ENCODE results near the gene CHD3. TPM values are rescaled to one million over a fixed set of nuclear protein-coding genes. Genes with fewer than 3 reads are reported as not detected.
A peak's percentile ranks its signal among the peaks of the same experiment; 100 is the strongest.

Gene CHD3
- total and polyA plus RNA-seq, 2 of the 13 experiments (the other 11 are each of a cell fraction or from before 2014, with no cell fraction given), result 2.7 to 3.7 TPM

GRCh38 chr17:7857713-7858521 is 30.7 kb upstream of the CHD3 start, which contains the start of gene CYB5D1 (continued):
- TF ChIP-seq, protein P1, sequence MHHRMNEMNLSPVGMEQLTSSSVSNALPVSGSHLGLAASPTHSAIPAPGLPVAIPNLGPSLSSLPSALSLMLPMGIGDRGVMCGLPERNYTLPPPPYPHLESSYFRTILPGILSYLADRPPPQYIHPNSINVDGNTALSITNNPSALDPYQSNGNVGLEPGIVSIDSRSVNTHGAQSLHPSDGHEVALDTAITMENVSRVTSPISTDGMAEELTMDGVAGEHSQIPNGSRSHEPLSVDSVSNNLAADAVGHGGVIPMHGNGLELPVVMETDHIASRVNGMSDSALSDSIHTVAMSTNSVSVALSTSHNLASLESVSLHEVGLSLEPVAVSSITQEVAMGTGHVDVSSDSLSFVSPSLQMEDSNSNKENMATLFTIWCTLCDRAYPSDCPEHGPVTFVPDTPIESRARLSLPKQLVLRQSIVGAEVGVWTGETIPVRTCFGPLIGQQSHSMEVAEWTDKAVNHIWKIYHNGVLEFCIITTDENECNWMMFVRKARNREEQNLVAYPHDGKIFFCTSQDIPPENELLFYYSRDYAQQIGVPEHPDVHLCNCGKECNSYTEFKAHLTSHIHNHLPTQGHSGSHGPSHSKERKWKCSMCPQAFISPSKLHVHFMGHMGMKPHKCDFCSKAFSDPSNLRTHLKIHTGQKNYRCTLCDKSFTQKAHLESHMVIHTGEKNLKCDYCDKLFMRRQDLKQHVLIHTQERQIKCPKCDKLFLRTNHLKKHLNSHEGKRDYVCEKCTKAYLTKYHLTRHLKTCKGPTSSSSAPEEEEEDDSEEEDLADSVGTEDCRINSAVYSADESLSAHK (CRISPR knock-in tag; IDR thresholded peaks at IDR 0.05; ENCODE audit: borderline replicate concordance), result no peak
- TF ChIP-seq CREBL2 (CRISPR knock-in tag; IDR thresholded peaks at IDR 0.05; ENCODE audit: borderline replicate concordance) (no peak), GABPB1 (CRISPR knock-in tag; IDR thresholded peaks at IDR 0.05) (no peak; the same call in 1 of the 2 replicates), ZBTB46 (CRISPR knock-in tag; IDR thresholded peaks at IDR 0.05; ENCODE audit: borderline replicate concordance) (no peak), MAF1 (CRISPR knock-in tag; IDR thresholded peaks at IDR 0.05; ENCODE audit: borderline replicate concordance) (no peak), NCOR1 (IDR thresholded peaks at IDR 0.05; ENCODE audit: borderline replicate concordance, low read length) (peak; percentile 28; the same call in 1 of the 2 replicates), NR2F2 (IDR thresholded peaks at IDR 0.05; ENCODE audit: borderline replicate concordance, low read depth) (peak; percentile 27; the same call in 1 of the 2 replicates), SRY (CRISPR knock-in tag; IDR thresholded peaks at IDR 0.05) (0 out of 2 replicates have a peak, but pooled peaks have one; percentile 62), BRCA1 (CRISPR knock-in tag; IDR thresholded peaks at IDR 0.05) (no peak), GATAD2A (CRISPR knock-in tag; IDR thresholded peaks at IDR 0.05) (peak; percentile 39), ARNT (IDR thresholded peaks at IDR 0.05) (no peak), ZBTB42 (CRISPR knock-in tag; IDR thresholded peaks at IDR 0.05) (no peak), ZBTB49 (CRISPR knock-in tag; IDR thresholded peaks at IDR 0.05; ENCODE audit: borderline replicate concordance) (no peak), ZBTB37 (CRISPR knock-in tag; IDR thresholded peaks at IDR 0.05) (no peak), ARNT2 (CRISPR knock-in tag; IDR thresholded peaks at IDR 0.05; ENCODE audit: low read depth) (peak; percentile 77; the same call in 1 of the 2 replicates), ZNF737 (CRISPR knock-in tag; IDR thresholded peaks at IDR 0.05; ENCODE audit: borderline replicate concordance) (no peak), CEBPG (CRISPR knock-in tag; IDR thresholded peaks at IDR 0.05) (no peak), ZNF501 (CRISPR knock-in tag; IDR thresholded peaks at IDR 0.05) (peak; percentile 75)
- TF ChIP-seq, protein P2, sequence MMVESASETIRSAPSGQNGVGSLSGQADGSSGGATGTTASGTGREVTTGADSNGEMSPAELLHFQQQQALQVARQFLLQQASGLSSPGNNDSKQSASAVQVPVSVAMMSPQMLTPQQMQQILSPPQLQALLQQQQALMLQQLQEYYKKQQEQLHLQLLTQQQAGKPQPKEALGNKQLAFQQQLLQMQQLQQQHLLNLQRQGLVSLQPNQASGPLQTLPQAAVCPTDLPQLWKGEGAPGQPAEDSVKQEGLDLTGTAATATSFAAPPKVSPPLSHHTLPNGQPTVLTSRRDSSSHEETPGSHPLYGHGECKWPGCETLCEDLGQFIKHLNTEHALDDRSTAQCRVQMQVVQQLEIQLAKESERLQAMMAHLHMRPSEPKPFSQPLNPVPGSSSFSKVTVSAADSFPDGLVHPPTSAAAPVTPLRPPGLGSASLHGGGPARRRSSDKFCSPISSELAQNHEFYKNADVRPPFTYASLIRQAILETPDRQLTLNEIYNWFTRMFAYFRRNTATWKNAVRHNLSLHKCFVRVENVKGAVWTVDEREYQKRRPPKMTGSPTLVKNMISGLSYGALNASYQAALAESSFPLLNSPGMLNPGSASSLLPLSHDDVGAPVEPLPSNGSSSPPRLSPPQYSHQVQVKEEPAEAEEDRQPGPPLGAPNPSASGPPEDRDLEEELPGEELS (CRISPR knock-in tag; IDR thresholded peaks at IDR 0.05), result no peak
